ENCODE results near the gene S100A7.
"Not testable (repeated sequence)": the region's sequence is repeated elsewhere in the genome, so short reads cannot be mapped to it uniquely, and the experiment has no call there.

The S100A7 gene

DNA sequence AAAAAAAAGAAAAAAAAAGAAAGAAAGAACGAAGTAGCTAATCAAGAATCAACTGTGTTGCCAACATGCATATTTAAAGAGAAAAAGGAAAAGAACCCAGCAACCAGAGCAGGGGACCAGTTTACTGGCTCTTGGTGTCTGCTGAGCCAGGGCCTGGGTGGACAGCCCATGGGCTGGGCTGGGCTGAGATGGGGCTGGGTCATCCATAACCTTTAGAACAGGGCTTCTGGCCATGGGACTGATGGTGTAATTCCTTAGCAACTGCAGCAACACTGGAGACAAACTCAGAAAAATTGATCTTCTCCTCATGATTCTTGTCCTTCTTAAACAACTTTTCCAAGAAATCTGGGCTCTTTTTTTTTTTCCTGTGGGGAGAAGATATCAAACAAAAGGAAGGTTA, 33.6 kb downstream of the S100A7 start:
- no peaks in the 10 kb centered on the region for H3K9me2 ChIP-seq (replicated peaks; ENCODE audit: insufficient read depth, low read length)
- H3F3A ChIP-seq (ENCODE audit: insufficient read depth), result no peaks in the 10 kb centered on the region
- no peak overlapping the region for H2AFZ ChIP-seq (ENCODE audit: low read depth, low read length, severe bottlenecking)
- no peaks in the 10 kb centered on the region for H3K27me3 ChIP-seq (ENCODE audit: low read length)
- H3K9ac ChIP-seq (ENCODE audit: low read length), result no peak overlapping the region
- TF ChIP-seq, protein P1, sequence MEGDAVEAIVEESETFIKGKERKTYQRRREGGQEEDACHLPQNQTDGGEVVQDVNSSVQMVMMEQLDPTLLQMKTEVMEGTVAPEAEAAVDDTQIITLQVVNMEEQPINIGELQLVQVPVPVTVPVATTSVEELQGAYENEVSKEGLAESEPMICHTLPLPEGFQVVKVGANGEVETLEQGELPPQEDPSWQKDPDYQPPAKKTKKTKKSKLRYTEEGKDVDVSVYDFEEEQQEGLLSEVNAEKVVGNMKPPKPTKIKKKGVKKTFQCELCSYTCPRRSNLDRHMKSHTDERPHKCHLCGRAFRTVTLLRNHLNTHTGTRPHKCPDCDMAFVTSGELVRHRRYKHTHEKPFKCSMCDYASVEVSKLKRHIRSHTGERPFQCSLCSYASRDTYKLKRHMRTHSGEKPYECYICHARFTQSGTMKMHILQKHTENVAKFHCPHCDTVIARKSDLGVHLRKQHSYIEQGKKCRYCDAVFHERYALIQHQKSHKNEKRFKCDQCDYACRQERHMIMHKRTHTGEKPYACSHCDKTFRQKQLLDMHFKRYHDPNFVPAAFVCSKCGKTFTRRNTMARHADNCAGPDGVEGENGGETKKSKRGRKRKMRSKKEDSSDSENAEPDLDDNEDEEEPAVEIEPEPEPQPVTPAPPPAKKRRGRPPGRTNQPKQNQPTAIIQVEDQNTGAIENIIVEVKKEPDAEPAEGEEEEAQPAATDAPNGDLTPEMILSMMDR (IDR thresholded peaks at IDR 0.05; ENCODE audit: insufficient read depth, low read length, poor library complexity, severe bottlenecking), result no peak
- no peak for TF ChIP-seq EZH2phosphoT487 (conservative IDR thresholded peaks at IDR 0.05; ENCODE audit: low read length)
- no peaks in the 10 kb centered on the region for H3K9me3 ChIP-seq (ENCODE audit: insufficient read depth, low read length)
- no peaks in the 10 kb centered on the region for H4K20me1 ChIP-seq (ENCODE audit: low read depth, low read length)
- no peaks in the 10 kb centered on the region for H3K36me3 ChIP-seq (ENCODE audit: low read length)
- no peak overlapping the region for H3K27ac ChIP-seq (ENCODE audit: low read depth, low read length)
- no peaks in the 10 kb centered on the region for H3K79me2 ChIP-seq (ENCODE audit: insufficient read depth, low read length)
- H3K4me2 ChIP-seq (ENCODE audit: low read depth, low read length, poor library complexity, severe bottlenecking), result no peak overlapping the region
- no peak overlapping the region for H3K4me3 ChIP-seq (ENCODE audit: insufficient read depth, low read length, poor library complexity, severe bottlenecking)

DNA sequence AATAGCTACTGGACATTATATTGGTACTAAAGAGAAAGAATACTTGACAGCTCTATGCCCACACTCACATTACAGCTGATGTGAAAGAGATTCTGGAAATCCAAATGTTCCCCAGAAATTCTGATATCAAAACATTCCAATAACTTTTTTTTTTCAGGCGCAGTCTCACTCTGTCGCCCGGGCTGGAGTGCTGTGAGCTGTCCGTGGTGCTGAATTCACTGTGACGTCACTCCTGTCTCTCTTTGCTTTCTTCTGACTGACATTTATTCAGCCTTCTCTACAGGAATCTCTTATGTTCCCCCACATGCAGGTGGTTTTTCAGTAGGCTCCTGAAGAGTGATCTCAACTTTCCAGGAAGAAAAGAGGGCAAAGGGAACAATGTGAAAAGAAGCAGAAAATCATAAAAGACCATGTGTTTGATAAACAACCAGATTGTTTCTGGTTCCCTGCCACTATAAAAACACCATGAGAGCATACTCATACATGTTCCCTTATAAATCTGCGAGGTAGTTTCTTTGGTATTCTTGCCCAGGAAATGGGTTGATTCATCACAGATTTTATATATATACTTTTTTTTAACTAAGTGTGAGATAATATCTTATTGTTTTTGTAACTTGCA, 37.9 kb downstream of the S100A7 start:
- Histone ChIP-seq H3K27ac (ENCODE audit: low read depth, low read length) (no peak overlapping the region), H3K9me3 (ENCODE audit: insufficient read depth, low read length) (no peaks in the 10 kb centered on the region), H3K4me3 (ENCODE audit: insufficient read depth, low read length, poor library complexity, severe bottlenecking) (no peak overlapping the region), H3K9ac (ENCODE audit: low read length) (no peak overlapping the region), H3F3A (ENCODE audit: insufficient read depth) (no peaks in the 10 kb centered on the region), H4K20me1 (ENCODE audit: low read depth, low read length) (no peaks in the 10 kb centered on the region), H3K9me2 (replicated peaks; ENCODE audit: insufficient read depth, low read length) (no peaks in the 10 kb centered on the region), H3K36me3 (ENCODE audit: low read length) (no peaks in the 10 kb centered on the region), H3K79me2 (ENCODE audit: insufficient read depth, low read length) (no peaks in the 10 kb centered on the region), H3K27me3 (ENCODE audit: low read length) (no peaks in the 10 kb centered on the region), H3K4me2 (ENCODE audit: low read depth, low read length, poor library complexity, severe bottlenecking) (no peak overlapping the region), H2AFZ (ENCODE audit: low read depth, low read length, severe bottlenecking) (no peak overlapping the region)
- TF ChIP-seq EZH2phosphoT487 (conservative IDR thresholded peaks at IDR 0.05; ENCODE audit: low read length), result no peak
- TF ChIP-seq, protein P1 (IDR thresholded peaks at IDR 0.05; ENCODE audit: insufficient read depth, low read length, poor library complexity, severe bottlenecking), result no peak

DNA sequence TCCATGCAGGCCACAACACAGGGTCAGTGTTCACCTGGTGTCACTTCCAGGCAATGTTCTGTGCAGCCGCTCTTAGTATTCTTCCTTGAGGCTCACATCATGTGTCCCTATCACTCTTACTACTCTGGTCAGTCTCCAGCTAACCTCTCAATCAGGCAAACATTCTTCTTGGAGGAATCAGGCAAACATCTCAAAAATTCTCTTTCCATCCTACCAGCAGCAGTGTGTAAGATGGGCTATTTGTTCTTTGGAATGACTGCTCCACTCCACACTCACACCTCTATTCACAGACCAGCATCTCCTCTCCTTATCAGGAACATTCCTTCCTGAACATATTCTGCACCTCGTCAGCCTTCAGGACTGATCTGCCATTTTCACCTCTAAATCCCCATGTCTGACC, 40.1 kb downstream of the S100A7 start:
- Histone ChIP-seq H3K27ac (ENCODE audit: low read depth, low read length) (no peak overlapping the region), H3F3A (ENCODE audit: insufficient read depth) (no peaks in the 10 kb centered on the region), H3K9me3 (ENCODE audit: insufficient read depth, low read length) (no peaks in the 10 kb centered on the region), H3K9me2 (replicated peaks; ENCODE audit: insufficient read depth, low read length) (no peaks in the 10 kb centered on the region), H3K36me3 (ENCODE audit: low read length) (no peaks in the 10 kb centered on the region), H3K79me2 (ENCODE audit: insufficient read depth, low read length) (no peaks in the 10 kb centered on the region), H3K4me2 (ENCODE audit: low read depth, low read length, poor library complexity, severe bottlenecking) (no peak overlapping the region), H2AFZ (ENCODE audit: low read depth, low read length, severe bottlenecking) (no peak overlapping the region), H4K20me1 (ENCODE audit: low read depth, low read length) (no peaks in the 10 kb centered on the region), H3K27me3 (ENCODE audit: low read length) (no peaks in the 10 kb centered on the region), H3K4me3 (ENCODE audit: insufficient read depth, low read length, poor library complexity, severe bottlenecking) (no peak overlapping the region), H3K9ac (ENCODE audit: low read length) (no peak overlapping the region)
- TF ChIP-seq, protein P1 (IDR thresholded peaks at IDR 0.05; ENCODE audit: insufficient read depth, low read length, poor library complexity, severe bottlenecking), result no peak

DNA sequence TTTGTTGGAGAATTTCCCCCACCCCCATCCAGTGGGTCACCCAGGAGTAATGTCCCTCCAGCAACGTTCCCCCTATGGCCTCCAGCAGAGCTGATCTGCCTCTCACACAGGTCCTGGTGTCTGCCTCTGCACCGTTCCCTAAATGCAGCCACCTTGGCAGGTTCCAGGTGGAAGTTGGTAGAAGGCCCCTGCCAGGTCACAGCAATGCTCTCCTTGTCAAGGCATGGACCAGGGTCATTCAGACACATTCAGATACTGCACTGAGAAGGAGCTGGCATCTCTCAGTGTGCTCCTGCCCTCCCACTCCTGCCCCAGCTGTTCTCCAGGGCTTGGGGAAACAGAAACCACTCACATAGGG, 41.0 kb downstream of the S100A7 start:
- H3K4me3 ChIP-seq (ENCODE audit: insufficient read depth, low read length, poor library complexity, severe bottlenecking); H3K36me3 ChIP-seq (ENCODE audit: low read length); H3K4me2 ChIP-seq (ENCODE audit: low read depth, low read length, poor library complexity, severe bottlenecking); H3K27ac ChIP-seq (ENCODE audit: low read depth, low read length); H3K79me2 ChIP-seq (ENCODE audit: insufficient read depth, low read length); H3K9me2 ChIP-seq (replicated peaks; ENCODE audit: insufficient read depth, low read length); H3K27me3 ChIP-seq (ENCODE audit: low read length); H3K9ac ChIP-seq (ENCODE audit: low read length); H2AFZ ChIP-seq (ENCODE audit: low read depth, low read length, severe bottlenecking); H3F3A ChIP-seq (ENCODE audit: insufficient read depth); H4K20me1 ChIP-seq (ENCODE audit: low read depth, low read length); H3K9me3 ChIP-seq (ENCODE audit: insufficient read depth, low read length): not testable (repeated sequence)

DNA sequence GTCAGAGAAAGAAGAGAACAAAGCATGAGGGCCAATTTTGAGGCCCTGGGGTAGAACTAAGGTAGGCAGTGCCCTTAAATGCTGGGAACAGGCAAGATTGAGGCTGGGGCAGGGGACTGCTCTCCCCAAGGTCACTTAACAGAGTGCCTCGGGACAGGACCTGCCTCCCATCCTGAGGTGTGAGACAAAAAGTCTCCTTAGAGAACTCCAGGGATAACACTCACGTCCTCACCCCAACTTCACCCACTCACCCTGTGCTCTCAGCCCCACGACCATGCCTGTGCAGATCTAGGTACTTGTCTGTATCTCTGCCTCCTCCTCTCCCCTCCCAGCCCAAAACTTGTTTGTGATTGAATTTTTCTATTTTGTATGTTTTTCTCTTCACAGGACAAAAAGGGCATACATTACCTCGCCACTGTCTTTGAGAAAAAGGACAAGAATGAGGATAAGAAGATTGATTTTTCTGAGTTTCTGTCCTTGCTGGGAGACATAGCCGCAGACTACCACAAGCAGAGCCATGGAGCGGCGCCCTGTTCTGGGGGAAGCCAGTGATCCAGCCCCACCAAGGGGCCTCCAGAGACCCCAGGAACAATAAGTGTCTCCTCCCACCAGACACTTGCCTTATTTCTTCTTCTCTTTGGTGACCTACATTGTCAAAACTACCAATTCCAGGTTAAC, 41.6 kb downstream of the S100A7 start:
- H2AFZ ChIP-seq (ENCODE audit: low read depth, low read length, severe bottlenecking); H3K4me3 ChIP-seq (ENCODE audit: insufficient read depth, low read length, poor library complexity, severe bottlenecking); H4K20me1 ChIP-seq (ENCODE audit: low read depth, low read length); H3K27me3 ChIP-seq (ENCODE audit: low read length); H3K36me3 ChIP-seq (ENCODE audit: low read length); H3K27ac ChIP-seq (ENCODE audit: low read depth, low read length); H3K9me2 ChIP-seq (replicated peaks; ENCODE audit: insufficient read depth, low read length); H3K9me3 ChIP-seq (ENCODE audit: insufficient read depth, low read length); H3K4me2 ChIP-seq (ENCODE audit: low read depth, low read length, poor library complexity, severe bottlenecking); H3K9ac ChIP-seq (ENCODE audit: low read length); H3K79me2 ChIP-seq (ENCODE audit: insufficient read depth, low read length); H3F3A ChIP-seq (ENCODE audit: insufficient read depth): not testable (repeated sequence)

All from SU-DHL-6 (cell line).